Lung (tissue), 12 donors: ENCODE measurements around the gene PRKAR1B. TPM values are rescaled to one million over a fixed set of nuclear protein-coding genes. Genes with fewer than 3 reads are reported as not detected.

ENCODE experiments used
- ATAC-seq: fragments of 200-7000 bp; cut with Tn5 transposase; one replicate; pipeline ENCODE4 v1.9.1; 2020; ENCODE audit warnings: moderate number of reproducible peaks; ENCODE audit not compliant: insufficient read depth, low FRiP score
- DNase-seq, 3 donors: peaks; one replicate each; pipeline ENCODE4 v3.0.0-alpha.2; 2013 to 2017
- H3K27ac ChIP-seq, 2 donors: one replicate each; pipeline ENCODE4 v1.5.1; 2013; ENCODE audit warnings: mild to moderate bottlenecking in 2 of 2, moderate library complexity in 2 of 2, control low read depth in 1 of 2, inconsistent platforms in 1 of 2, low read depth in 1 of 2, low read length in 1 of 2
- H3K27me3 ChIP-seq, 3 donors: one replicate each; pipeline ENCODE4 v1.5.1; 2013; ENCODE audit warnings: low read length in 2 of 3; ENCODE audit not compliant: control insufficient read depth in 3 of 3, insufficient read depth in 3 of 3
- H3K36me3 ChIP-seq, 4 donors: one replicate each; pipeline ENCODE4 v1.5.1; 2013; ENCODE audit warnings: low read length in 4 of 4, mild to moderate bottlenecking in 1 of 4, moderate library complexity in 1 of 4; ENCODE audit not compliant: control insufficient read depth in 4 of 4, insufficient read depth in 4 of 4
- H3K4me1 ChIP-seq, 5 donors: one replicate each; pipeline ENCODE4 v1.5.1; 2013; ENCODE audit warnings: low read length in 5 of 5, mild to moderate bottlenecking in 2 of 5, moderate library complexity in 1 of 5; ENCODE audit not compliant: control insufficient read depth in 5 of 5, insufficient read depth in 5 of 5
- H3K4me3 ChIP-seq: one replicate; pipeline ENCODE4 v1.5.1; 2013; ENCODE audit warnings: mild to moderate bottlenecking, control low read depth, moderate library complexity
- H3K9ac ChIP-seq, 2 donors: one replicate each; pipeline ENCODE4 v1.5.1; 2013; ENCODE audit warnings: low read length in 2 of 2, control low read depth in 1 of 2; ENCODE audit not compliant: insufficient read depth in 1 of 2
- H3K9me3 ChIP-seq, 4 donors: one replicate each; pipeline ENCODE4 v1.5.1; 2013; ENCODE audit warnings: low read length in 3 of 4, mild to moderate bottlenecking in 1 of 4, moderate library complexity in 1 of 4; ENCODE audit not compliant: control insufficient read depth in 4 of 4, insufficient read depth in 3 of 4
- WGBS, 2 donors: extraction: QIAGEN DNeasy Blood & Tissue Kit; methylation state at CpG; one replicate each; pipeline ENCODE4 v1.1.7; 2013; 5-methylcytosine and 5-hydroxymethylcytosine counted together
- polyA plus RNA-seq, 2 donors: library from polyadenylated mRNA; stranded (reverse); fragments of 200-250 nt; gene quantifications; one replicate each; pipeline ENCODE4 v1.2.1, GENCODE V29; 2013
- total RNA-seq, 2 donors: library from RNA; depleted of rRNA in 1 of 2; stranded (reverse); fragments of >200 nt in 1 of 2; gene quantifications; one replicate each; pipeline ENCODE4 v1.2.1, GENCODE V29; 2014 to 2021
- TF ChIP-seq, protein P1 (sequence below): IDR thresholded peaks from 2 replicates; pipeline ENCODE4 v1.5.1; 2012; ENCODE audit warnings: mild to moderate bottlenecking; ENCODE audit errors: control extremely low read depth, extremely low read depth
- donor health status: control.
- donor health status: control.
- donor health status: Bipolar disorder and iron deficiency.
- donor health status: healthy.
- donor health status: DM: yes; HTN: yes; CAD: no.

Gene PRKAR1B
- total and polyA plus RNA-seq, 4 donors: 11.3 to 32.0 (median 16.3) TPM

DNA sequence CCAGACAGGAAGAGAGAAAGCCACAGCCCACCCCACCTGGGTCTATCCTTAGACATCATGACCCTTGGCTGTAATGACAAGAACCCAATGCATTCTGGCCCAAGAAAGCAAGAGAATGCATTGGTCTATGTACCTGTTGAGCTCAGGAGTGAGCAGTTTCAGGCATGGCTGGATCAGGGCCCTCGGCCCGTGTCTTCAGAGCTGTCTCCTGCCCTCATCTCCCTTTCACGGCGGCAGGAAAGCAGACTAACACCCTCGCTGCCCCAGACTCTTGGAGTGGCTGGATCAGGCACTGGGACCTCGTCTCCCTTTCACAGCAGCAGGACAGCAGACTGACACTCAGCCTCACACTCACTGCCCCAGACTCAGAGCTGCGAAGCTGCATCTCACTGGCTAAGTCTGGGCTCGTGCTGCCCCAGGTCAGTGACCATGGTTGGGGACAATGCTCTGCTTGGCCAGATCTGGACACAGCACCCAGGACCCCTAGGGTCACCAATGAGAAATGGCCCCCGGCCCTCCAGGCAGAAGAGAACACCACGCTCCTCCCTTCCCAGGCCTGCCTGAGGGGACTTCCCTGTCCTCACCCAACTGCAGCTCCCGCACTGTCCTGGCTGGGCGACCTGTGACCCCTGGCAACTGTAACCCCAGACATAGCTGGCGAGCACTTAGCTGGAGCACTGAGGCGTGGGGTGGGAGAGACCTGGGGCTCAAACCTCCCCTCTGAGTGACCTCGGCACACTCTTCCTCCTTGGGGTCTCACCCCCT, 194.5 kb downstream of the PRKAR1B start:
- WGBS, 2 donors: 86 to 91% methylated on average over 13 to 15 of the region's 15 CpGs
- DNase-seq: no peak
- Histone ChIP-seq H3K4me1 (no peaks in the 10 kb centered on the region), H3K27me3 (peaks cover 0 to 4% (median 3%) of the 10 kb centered on the region in 3 donors), H3K36me3 (no peaks in the 10 kb centered on the region), H3K27ac (no peak overlapping the region), H3K4me3 (no peak overlapping the region), H3K9ac (no peak overlapping the region), H3K9me3 (peaks cover 0 to 3% (median 0%) of the 10 kb centered on the region in 4 donors)
- ATAC-seq: no peak
- TF ChIP-seq, protein P1, sequence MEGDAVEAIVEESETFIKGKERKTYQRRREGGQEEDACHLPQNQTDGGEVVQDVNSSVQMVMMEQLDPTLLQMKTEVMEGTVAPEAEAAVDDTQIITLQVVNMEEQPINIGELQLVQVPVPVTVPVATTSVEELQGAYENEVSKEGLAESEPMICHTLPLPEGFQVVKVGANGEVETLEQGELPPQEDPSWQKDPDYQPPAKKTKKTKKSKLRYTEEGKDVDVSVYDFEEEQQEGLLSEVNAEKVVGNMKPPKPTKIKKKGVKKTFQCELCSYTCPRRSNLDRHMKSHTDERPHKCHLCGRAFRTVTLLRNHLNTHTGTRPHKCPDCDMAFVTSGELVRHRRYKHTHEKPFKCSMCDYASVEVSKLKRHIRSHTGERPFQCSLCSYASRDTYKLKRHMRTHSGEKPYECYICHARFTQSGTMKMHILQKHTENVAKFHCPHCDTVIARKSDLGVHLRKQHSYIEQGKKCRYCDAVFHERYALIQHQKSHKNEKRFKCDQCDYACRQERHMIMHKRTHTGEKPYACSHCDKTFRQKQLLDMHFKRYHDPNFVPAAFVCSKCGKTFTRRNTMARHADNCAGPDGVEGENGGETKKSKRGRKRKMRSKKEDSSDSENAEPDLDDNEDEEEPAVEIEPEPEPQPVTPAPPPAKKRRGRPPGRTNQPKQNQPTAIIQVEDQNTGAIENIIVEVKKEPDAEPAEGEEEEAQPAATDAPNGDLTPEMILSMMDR: no peak

DNA sequence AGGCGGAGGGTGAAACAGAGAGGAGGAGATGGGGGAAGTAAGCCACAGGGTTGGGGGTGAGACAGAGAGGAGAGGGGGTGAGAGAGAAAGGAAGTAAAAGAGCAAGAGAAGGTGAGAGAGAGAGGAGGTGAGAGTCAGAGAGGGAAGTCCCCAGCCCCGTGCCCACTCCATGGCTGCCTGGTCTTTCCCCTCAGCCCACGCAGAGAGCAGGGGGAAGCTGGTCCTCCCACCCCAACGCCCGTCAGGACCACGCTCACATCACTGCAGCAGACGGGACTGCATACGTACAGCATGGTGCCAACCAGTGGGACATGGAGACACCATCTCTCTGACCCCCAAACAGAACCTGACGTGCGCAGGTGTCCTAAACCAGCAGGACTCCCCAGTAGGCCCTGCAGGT, 195.3 kb downstream of the PRKAR1B start:
- H3K9me3 ChIP-seq: peaks cover 0 to 3% (median 0%) of the 10 kb centered on the region in 4 donors
- 66 to 74% methylated on average over 10 of the region's 10 CpGs for WGBS, 2 donors
- DNase-seq: no peak
- no peaks in the 10 kb centered on the region for H3K36me3 ChIP-seq
- ATAC-seq: no peak
- no peaks in the 10 kb centered on the region for H3K4me1 ChIP-seq
- TF ChIP-seq, protein P1: no peak
- peaks cover 0 to 4% (median 3%) of the 10 kb centered on the region in 3 donors for H3K27me3 ChIP-seq
- no peak overlapping the region for H3K9ac ChIP-seq
- H3K27ac ChIP-seq: no peak overlapping the region
- H3K4me3 ChIP-seq: no peak overlapping the region

DNA sequence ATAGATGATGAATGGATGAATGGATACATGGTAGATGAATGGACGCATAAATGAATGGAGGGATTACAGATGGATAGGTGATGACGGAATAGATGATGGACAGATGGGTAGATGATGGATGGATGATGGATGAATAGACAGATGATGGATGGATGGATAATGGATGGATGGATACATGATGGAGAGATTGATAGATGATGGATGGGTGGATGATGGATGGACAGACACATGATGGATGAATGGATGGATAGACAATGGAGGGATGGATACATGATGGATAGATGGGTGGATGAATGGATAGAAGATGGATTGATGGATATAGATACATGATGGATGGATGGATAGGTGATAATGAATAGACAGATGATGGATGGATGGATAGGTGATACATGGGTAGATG, 198.6 kb downstream of the PRKAR1B start:
- no peaks in the 10 kb centered on the region for H3K36me3 ChIP-seq
- WGBS, 2 donors: 91 to 97% methylated on average over 2 of the region's 2 CpGs
- TF ChIP-seq, protein P1: no peak
- ATAC-seq (no peak), DNase-seq (peak in 1 of 3 donors; percentile 57)
- no peaks in the 10 kb centered on the region for H3K4me1 ChIP-seq
- no peak overlapping the region for H3K27ac ChIP-seq
- no peak overlapping the region for H3K9ac ChIP-seq
- H3K9me3 ChIP-seq: peaks cover 0 to 3% (median 0%) of the 10 kb centered on the region in 4 donors
- H3K4me3 ChIP-seq: no peak overlapping the region
- peaks cover 0 to 11% (median 7%) of the 10 kb centered on the region in 3 donors for H3K27me3 ChIP-seq
